GM19043 (cell line): Measurements from ENCODE around the gene CKLF.
"Not testable (repeated sequence)": the region's sequence is repeated elsewhere in the genome, so short reads cannot be mapped to it uniquely, and the experiment has no call there.

ENCODE experiments used
- ATAC-seq: cut with Tn5 transposase; IDR thresholded peaks from one replicate; pipeline ENCODE4 v1.9.1; 2021; ENCODE audit warnings: low read depth; ENCODE audit not compliant: unreplicated experiment

The CKLF gene

DNA sequence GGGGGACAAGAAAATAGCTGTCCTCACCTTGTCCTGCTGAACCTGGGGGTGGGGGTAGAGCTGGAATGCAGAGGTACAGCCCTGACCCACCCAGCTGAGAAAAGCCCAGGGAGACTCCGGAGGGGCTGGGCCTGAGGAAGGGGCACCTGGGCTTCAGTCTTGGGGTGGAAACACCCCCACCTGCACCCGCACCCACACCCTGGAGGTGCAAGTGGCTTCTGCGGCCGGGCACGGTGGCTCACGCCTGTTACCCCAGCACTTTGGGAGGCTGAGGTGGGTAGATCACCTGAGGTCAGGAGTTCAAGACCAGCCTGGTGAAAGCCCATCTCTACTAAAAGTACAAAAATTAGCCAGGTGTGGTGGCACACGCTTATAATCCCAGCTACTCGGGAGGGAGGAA lies 59.5 kb downstream of the CKLF start:
- ATAC-seq = not testable (repeated sequence)

DNA sequence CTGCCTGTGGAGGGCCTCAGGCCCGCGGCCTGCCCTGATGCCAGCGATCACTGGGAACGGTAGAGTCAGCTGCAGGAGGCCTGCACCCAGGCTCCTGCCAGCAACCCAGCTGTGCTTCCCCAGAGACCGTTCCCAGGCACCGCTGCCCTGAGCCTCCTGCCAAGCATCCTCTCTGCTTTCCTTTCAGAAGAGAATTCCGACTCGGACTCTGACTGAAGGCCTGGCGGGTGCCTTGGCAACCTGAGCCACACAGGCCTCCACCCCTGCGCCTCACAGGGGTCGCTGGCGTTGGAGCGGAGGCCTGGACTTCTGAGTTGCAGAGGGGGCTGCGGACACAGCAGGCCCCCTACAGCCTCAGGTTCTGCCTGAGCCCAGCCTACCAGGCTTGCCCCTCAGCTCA lies 60.0 kb downstream of the CKLF start:
- no peak for ATAC-seq

DNA sequence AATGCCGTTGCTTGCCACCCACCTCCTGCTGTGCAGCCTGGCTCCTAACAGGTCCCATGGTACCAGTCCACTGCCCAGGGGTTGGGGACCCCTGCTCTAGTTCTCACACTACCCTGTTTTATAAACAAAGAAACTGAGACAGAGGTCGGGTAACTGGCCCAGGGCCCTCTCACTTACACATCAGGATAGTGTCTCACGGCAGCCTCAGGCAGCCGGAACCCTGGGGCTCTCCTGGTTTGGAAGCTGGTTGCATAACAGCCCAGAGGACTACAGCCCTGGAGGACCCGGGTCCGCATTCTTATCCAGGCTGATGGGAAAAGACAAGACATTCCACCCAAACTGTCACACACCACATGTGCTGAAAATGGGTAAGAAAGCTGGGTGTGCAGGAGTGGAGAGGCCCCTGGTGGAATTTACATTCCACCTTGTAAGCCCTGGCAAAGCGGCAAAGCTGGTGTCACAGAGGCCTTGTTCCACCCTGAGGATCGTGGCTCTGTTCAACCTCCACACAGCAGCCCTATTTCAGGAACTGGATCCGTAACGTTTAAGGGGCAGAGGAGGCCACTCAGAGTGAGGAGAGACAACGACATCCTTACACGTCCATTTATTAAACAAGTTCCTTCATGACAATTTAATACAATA lies 61.9 kb downstream of the CKLF start:
- ATAC-seq = no peak
